KMS-11 (cell line): ENCODE results near the gene OTOA.

ENCODE experiments used
- H2AFZ ChIP-seq: fragments of 200-600 bp; sonication (generic); 2 replicates; pipeline ENCODE4 v1.6.1; 2016; ENCODE audit warnings: antibody characterized with exemption, mixed run types, low read depth
- H3K27ac ChIP-seq: fragments of 200-600 bp; sonication (generic); 2 replicates; pipeline ENCODE4 v1.6.1; 2016; ENCODE audit warnings: mild to moderate bottlenecking, mixed run types
- H3K27me3 ChIP-seq: fragments of 200-600 bp; sonication (generic); 2 replicates; pipeline ENCODE4 v1.6.1; 2017; ENCODE audit warnings: mild to moderate bottlenecking, low read depth, mixed run types, moderate library complexity; ENCODE audit not compliant: insufficient read depth
- H3K36me3 ChIP-seq: fragments of 200-600 bp; sonication (generic); 2 replicates; pipeline ENCODE4 v1.6.1; 2017; ENCODE audit warnings: mild to moderate bottlenecking, mixed run types; ENCODE audit not compliant: insufficient read depth
- H3K4me1 ChIP-seq: fragments of 200-600 bp; sonication (generic); 2 replicates; pipeline ENCODE4 v1.6.1; 2016; ENCODE audit warnings: mild to moderate bottlenecking, low read depth, mixed run types; ENCODE audit not compliant: poor library complexity, severe bottlenecking
- H3K4me2 ChIP-seq: fragments of 200-600 bp; sonication (generic); 2 replicates; pipeline ENCODE4 v1.7.0; 2016; ENCODE audit warnings: mild to moderate bottlenecking, mixed run types
- H3K4me3 ChIP-seq: fragments of 200-600 bp; sonication (generic); IDR thresholded peaks from 2 replicates; pipeline ENCODE4 v1.6.1; 2017; ENCODE audit warnings: low read depth, low read length, mixed read lengths; ENCODE audit not compliant: insufficient read depth
- H3K79me2 ChIP-seq: fragments of 200-600 bp; sonication (generic); 2 replicates; pipeline ENCODE4 v1.6.1; 2016; ENCODE audit warnings: low read depth, mixed run types; ENCODE audit not compliant: insufficient read depth
- H3K9ac ChIP-seq: fragments of 200-600 bp; sonication (generic); 2 replicates; pipeline ENCODE4 v1.6.1; 2016; ENCODE audit warnings: mild to moderate bottlenecking, mixed run types
- H4K20me1 ChIP-seq: fragments of 200-600 bp; sonication (generic); 2 replicates; pipeline ENCODE4 v1.6.1; 2016; ENCODE audit warnings: mild to moderate bottlenecking, mixed run types; ENCODE audit not compliant: insufficient read depth
- TF ChIP-seq, protein P1 (sequence below): fragments of 200-600 bp; sonication (generic); conservative IDR thresholded peaks from 2 replicates; pipeline ENCODE4 v1.6.1; 2017; ENCODE audit warnings: low read depth, mild to moderate bottlenecking, antibody characterized with exemption, low read length, moderate library complexity, mixed read lengths

The OTOA gene

DNA sequence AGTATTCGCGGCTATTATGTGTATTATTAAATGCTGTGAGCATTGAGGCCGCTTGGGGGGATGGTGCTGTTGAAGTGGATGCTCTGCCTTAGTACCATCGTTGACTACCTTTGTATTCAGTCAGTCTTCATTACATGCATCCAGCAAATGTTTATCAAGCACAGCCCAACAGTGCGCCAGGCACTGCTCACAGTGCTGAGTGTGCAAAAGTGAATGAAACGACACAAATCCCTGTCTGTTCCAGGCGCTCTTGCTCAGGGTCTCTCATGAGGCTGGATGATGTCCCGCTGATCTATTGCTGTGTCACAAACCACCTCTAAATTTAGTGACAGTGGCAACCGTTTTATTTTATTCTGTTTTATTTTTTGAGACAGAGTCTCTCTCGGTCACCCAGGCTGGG lies 53.8 kb downstream of the OTOA start:
- Histone ChIP-seq H3K27me3 (no peaks in the 10 kb centered on the region), H4K20me1 (no peaks in the 10 kb centered on the region), H3K4me1 (no peaks in the 10 kb centered on the region), H2AFZ (no peak overlapping the region), H3K4me2 (no peak overlapping the region), H3K27ac (no peak overlapping the region), H3K79me2 (no peaks in the 10 kb centered on the region), H3K9ac (no peak overlapping the region), H3K36me3 (no peaks in the 10 kb centered on the region), H3K4me3 (no peak overlapping the region)
- TF ChIP-seq, protein P1, sequence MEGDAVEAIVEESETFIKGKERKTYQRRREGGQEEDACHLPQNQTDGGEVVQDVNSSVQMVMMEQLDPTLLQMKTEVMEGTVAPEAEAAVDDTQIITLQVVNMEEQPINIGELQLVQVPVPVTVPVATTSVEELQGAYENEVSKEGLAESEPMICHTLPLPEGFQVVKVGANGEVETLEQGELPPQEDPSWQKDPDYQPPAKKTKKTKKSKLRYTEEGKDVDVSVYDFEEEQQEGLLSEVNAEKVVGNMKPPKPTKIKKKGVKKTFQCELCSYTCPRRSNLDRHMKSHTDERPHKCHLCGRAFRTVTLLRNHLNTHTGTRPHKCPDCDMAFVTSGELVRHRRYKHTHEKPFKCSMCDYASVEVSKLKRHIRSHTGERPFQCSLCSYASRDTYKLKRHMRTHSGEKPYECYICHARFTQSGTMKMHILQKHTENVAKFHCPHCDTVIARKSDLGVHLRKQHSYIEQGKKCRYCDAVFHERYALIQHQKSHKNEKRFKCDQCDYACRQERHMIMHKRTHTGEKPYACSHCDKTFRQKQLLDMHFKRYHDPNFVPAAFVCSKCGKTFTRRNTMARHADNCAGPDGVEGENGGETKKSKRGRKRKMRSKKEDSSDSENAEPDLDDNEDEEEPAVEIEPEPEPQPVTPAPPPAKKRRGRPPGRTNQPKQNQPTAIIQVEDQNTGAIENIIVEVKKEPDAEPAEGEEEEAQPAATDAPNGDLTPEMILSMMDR: no peak

DNA sequence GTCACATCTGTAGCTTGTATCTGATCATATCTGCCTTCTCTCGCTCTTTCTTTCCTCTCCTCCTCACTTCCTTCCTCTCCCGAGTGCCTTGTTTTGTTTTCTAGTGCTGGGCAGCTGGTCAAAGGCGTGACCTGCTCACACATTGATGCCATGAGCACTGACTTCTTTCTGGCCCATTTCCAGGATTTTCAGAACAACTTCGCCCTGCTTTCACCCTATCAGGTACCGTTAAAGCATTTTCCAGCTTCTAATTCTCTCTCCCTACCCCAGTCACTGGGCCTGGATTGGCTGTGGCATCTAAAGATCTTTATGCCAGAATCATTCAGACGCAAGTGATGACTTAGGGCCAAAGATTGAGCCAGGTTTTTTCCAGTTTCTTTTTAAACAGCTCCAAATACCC lies 55.5 kb downstream of the OTOA start:
- Histone ChIP-seq H3K4me2 (no peak overlapping the region), H4K20me1 (no peaks in the 10 kb centered on the region), H3K4me1 (no peaks in the 10 kb centered on the region), H3K27me3 (no peaks in the 10 kb centered on the region), H2AFZ (no peak overlapping the region), H3K79me2 (no peaks in the 10 kb centered on the region), H3K4me3 (no peak overlapping the region), H3K9ac (no peak overlapping the region), H3K36me3 (no peaks in the 10 kb centered on the region), H3K27ac (no peak overlapping the region)
- TF ChIP-seq, protein P1: no peak

DNA sequence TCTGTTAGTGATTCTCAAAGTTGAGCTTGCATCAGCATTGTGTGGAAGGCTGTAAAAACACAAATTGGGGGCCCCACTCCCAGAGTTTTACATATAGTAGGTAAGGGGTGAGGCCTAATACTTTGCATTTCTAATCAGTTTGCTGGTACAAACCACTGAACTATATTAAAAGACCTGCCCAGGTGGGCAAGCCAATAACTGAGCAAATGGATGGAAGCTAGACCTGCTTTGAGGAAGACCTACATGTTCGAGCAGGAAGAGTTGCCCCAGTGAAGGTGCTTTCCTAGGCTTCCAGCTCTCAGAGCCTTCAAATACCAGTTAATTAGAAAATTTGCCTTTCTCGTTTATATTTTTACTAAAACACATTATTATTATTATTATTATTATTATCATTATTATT lies 56.8 kb downstream of the OTOA start:
- no peaks in the 10 kb centered on the region for H3K36me3 ChIP-seq
- no peak overlapping the region for H3K9ac ChIP-seq
- no peaks in the 10 kb centered on the region for H3K4me1 ChIP-seq
- no peaks in the 10 kb centered on the region for H3K79me2 ChIP-seq
- no peak overlapping the region for H3K4me3 ChIP-seq
- no peak overlapping the region for H3K27ac ChIP-seq
- H2AFZ ChIP-seq: no peak overlapping the region
- no peaks in the 10 kb centered on the region for H4K20me1 ChIP-seq
- H3K4me2 ChIP-seq: no peak overlapping the region
- TF ChIP-seq, protein P1: no peak
- no peaks in the 10 kb centered on the region for H3K27me3 ChIP-seq

DNA sequence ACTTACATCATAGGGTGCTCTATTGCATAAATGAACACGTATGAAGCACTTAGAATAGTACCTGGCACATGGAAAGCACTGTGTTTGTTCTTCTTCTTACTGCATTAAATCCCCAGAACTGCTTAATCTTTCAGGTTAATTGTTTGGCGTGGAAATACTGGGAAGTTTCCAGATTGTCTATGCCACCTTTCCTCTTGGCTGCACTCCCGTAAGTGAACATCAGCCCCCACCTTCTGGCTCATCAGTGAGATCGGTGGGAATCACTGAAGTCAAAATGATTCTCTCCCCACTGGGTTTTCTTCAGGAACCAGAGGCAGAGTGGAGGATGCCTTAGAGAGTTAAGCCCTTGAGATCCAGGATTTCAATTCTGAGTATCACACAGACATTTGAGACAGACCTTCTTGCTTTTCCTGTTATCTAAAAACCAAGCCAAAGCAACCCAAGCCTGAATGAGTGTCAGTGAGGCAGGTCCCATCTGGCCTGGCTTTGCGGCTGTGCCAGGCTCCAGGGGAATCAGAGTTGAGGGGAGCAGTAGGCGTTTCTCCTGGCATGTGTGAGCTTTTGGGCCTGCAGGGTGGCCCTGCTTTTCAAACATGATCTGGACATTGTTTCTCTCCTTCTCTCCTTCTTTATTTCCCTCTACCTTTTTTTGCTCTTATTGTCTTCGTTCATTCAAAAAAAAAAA lies 59.1 kb downstream of the OTOA start:
- no peaks in the 10 kb centered on the region for H3K36me3 ChIP-seq
- no peak overlapping the region for H3K27ac ChIP-seq
- no peak overlapping the region for H3K9ac ChIP-seq
- H3K4me2 ChIP-seq: no peak overlapping the region
- H2AFZ ChIP-seq: no peak overlapping the region
- H3K4me3 ChIP-seq: no peak overlapping the region
- no peaks in the 10 kb centered on the region for H3K4me1 ChIP-seq
- no peaks in the 10 kb centered on the region for H3K27me3 ChIP-seq
- no peaks in the 10 kb centered on the region for H3K79me2 ChIP-seq
- TF ChIP-seq, protein P1: no peak
- no peaks in the 10 kb centered on the region for H4K20me1 ChIP-seq
